GM12878 (cell line): ENCODE data around the gene SPIRE2. TPM values are rescaled to one million over a fixed set of nuclear protein-coding genes. Genes with fewer than 3 reads are reported as not detected.
"Not testable (repeated sequence)": the region's sequence is repeated elsewhere in the genome, so short reads cannot be mapped to it uniquely, and the experiment has no call there.

ENCODE experiments used
- ATAC-seq: fragments of 200-7000 bp; cut with Tn5 transposase; 3 replicates; pipeline ENCODE4 v1.9.1; 2020; ENCODE audit warnings: mild to moderate bottlenecking, moderate library complexity
- BruUV-seq: library from RNA; stranded (reverse); fragments of 400-500 nt; replicated peaks from 2 replicates; lab custom pipeline; 2021; lab: Mats Ljungman, UMichigan
- CTCF ChIA-PET: fragments of 300-600 bp; sonication (Branson Sonifier 250); formaldehyde crosslinking; extraction: SDS; loops from one replicate; lab custom pipeline; 2021; ENCODE audit warnings: inconsistent platforms; lab: Yijun Ruan, JAX
- POLR2A ChIA-PET: fragments of 350-600 bp; formaldehyde crosslinking; extraction: SDS; loops from one replicate; lab custom pipeline; 2021; ENCODE audit warnings: inconsistent platforms; lab: Charles Lee
- RAD21 ChIA-PET: fragments of 300-600 bp; sonication (Branson Sonifier 250); formaldehyde crosslinking; loops from one replicate; lab custom pipeline; 2023; ENCODE audit warnings: antibody characterized with exemption; ENCODE audit not compliant: unreplicated experiment; lab: Charles Lee
- SMC1A ChIA-PET: fragments of 300-600 bp; sonication (Branson Sonifier 250); formaldehyde crosslinking; loops from one replicate; lab custom pipeline; 2023; ENCODE audit not compliant: unreplicated experiment, uncharacterized antibody; lab: Charles Lee
- DNase-seq: peaks from one replicate; pipeline ENCODE4 v3.0.0-alpha.2; 2011; ENCODE audit warnings: low read depth, low spot score
- FAIRE-seq: peaks from 3 replicates; lab custom pipeline; 2011; peaks lifted over from hg19 to GRCh38; lab: Jason Lieb, UNC
- H2AFZ ChIP-seq: 2 replicates; pipeline ENCODE4 v1.6.0; 2011; ENCODE audit warnings: low read depth, low read length, control low read depth; ENCODE audit not compliant: control insufficient read depth
- H3K27ac ChIP-seq: 2 replicates; pipeline ENCODE4 v1.5.1; 2011; ENCODE audit warnings: control low read depth; ENCODE audit not compliant: control insufficient read depth, insufficient read depth
- H3K27me3 ChIP-seq, 2 experiments: replicated peaks in 1 of 2; 2 replicates each; pipeline versions ENCODE4 v1.6.0 to v1.6.1; 2011; ENCODE audit warnings: low read length in 1 of 2; ENCODE audit not compliant: control insufficient read depth in 2 of 2, insufficient read depth in 2 of 2
- H3K36me3 ChIP-seq, 2 experiments: 2 replicates each; pipeline ENCODE4 v1.5.1; 2011; ENCODE audit warnings: low read length in 1 of 2; ENCODE audit not compliant: control insufficient read depth in 2 of 2, insufficient read depth in 2 of 2
- H3K4me1 ChIP-seq: 2 replicates; pipeline ENCODE4 v1.6.1; 2011; ENCODE audit warnings: mild to moderate bottlenecking, low read length, moderate library complexity, mixed read lengths; ENCODE audit not compliant: control insufficient read depth, insufficient read depth
- H3K4me2 ChIP-seq: 2 replicates; pipeline ENCODE4 v1.6.0; 2011; ENCODE audit warnings: control low read depth; ENCODE audit not compliant: control insufficient read depth, insufficient read depth
- H3K4me3 ChIP-seq: fragments of 200-600 bp; sonication (generic); 2 replicates; pipeline ENCODE4 v1.5.1; 2016
- H3K79me2 ChIP-seq: 2 replicates; pipeline ENCODE4 v1.6.0; 2011; ENCODE audit warnings: low read length; ENCODE audit not compliant: control insufficient read depth, insufficient read depth
- H3K9ac ChIP-seq: 2 replicates; pipeline ENCODE4 v1.8.0; 2011; ENCODE audit warnings: low read length, control low read depth, mixed read lengths; ENCODE audit not compliant: control insufficient read depth, insufficient read depth
- H3K9me3 ChIP-seq: replicated peaks from 3 replicates; pipeline ENCODE4 v1.5.1; 2011; ENCODE audit warnings: mild to moderate bottlenecking, low read length; ENCODE audit not compliant: control insufficient read depth, insufficient read depth
- H4K20me1 ChIP-seq: 2 replicates; pipeline ENCODE4 v1.6.0; 2011; ENCODE audit not compliant: control insufficient read depth, insufficient read depth
- RAD51 ChIP-seq: fragments of 450-650 bp; IDR thresholded peaks from 2 replicates; pipeline ENCODE4 v1.6.1; 2016; ENCODE audit warnings: moderate library complexity, mild to moderate bottlenecking, inconsistent platforms
- WGBS: methylation state at CpG from one replicate; pipeline ENCODE4 v1.1.6; 2016; ENCODE audit warnings: low lambda C conversion rate; ENCODE audit not compliant: insufficient replicate concordance, insufficient coverage; ENCODE audit errors: missing lambda C conversion rate; 5-methylcytosine and 5-hydroxymethylcytosine counted together
- in situ Hi-C: fragments of 300-500 bp; cut with MboI; formaldehyde crosslinking; loops from 9 replicates; pipeline ENCODE4 v1.14.3; 2018; ENCODE audit warnings: mixed read lengths
- intact Hi-C: fragments of 100-400 bp; cut with micrococcal nuclease; formaldehyde crosslinking; loops from one replicate; pipeline ENCODE4 v1.14.2; 2022; ENCODE audit not compliant: unreplicated experiment
- polyA plus RNA-seq, 11 experiments: library from polyadenylated mRNA; depleted of rRNA in 4 of 11; unstranded in 6 of 11; stranded (reverse) in 5 of 11; fragments of >200 nt; fragmentation: Nextera tagmentation in 4 of 11; fragmentation: Illumina TruSeq in 1 of 11; extraction: Ambion mirVana in 4 of 11; extraction: Trizol in 1 of 11; gene quantifications; 1 replicate in 1 of 11; 2 replicates in 10 of 11; pipeline versions ENCODE4 v1.2.1 to v1.2.3, GENCODE V29; 2011 to 2016; ENCODE audit warnings: inconsistent platforms in 2 of 11, missing spikeins in 2 of 11, low read depth in 1 of 11
- total RNA-seq, 4 experiments: library from RNA; depleted of rRNA in 3 of 4; stranded (reverse); fragments of >200 nt in 3 of 4; fragmentation: Illumina TruSeq in 1 of 4; extraction: Trizol in 1 of 4; gene quantifications; 2 replicates each; pipeline versions ENCODE4 v1.2.1 to v1.2.3, GENCODE V29; 2013 to 2021

The SPIRE2 gene
- total and polyA plus RNA-seq, 10 of the 15 experiments (the other 5 are each of a cell fraction or from before 2014, with no cell fraction given): 0.03 to 0.64 (median 0.27) TPM; not detected in 1

GRCh38 chr16:89818851-89819403 is 9.3 kb upstream of the SPIRE2 start:
- H2AFZ ChIP-seq, RAD21 ChIA-PET, BruUV-seq, POLR2A ChIA-PET, H3K27ac ChIP-seq, H3K4me2 ChIP-seq, FAIRE-seq, H3K36me3 ChIP-seq, ATAC-seq, intact Hi-C loops, H3K27me3 ChIP-seq, H4K20me1 ChIP-seq, H3K9me3 ChIP-seq, DNase-seq, SMC1A ChIA-PET, in situ Hi-C loops, H3K4me3 ChIP-seq, H3K9ac ChIP-seq, H3K4me1 ChIP-seq: not testable (repeated sequence)
- CTCF ChIA-PET: interaction anchor here (2.9 kb wide), 1 partner anchor 42 kb away, joined by 9 read pairs; no protein-coding TSS in a partner anchor
- 55% methylated on average over 14 of the region's 14 CpGs for WGBS
- peak; percentile 53; the same call in 1 of the 2 replicates for TF ChIP-seq RAD51
- peaks cover 24% of the 10 kb centered on the region for H3K79me2 ChIP-seq

DNA sequence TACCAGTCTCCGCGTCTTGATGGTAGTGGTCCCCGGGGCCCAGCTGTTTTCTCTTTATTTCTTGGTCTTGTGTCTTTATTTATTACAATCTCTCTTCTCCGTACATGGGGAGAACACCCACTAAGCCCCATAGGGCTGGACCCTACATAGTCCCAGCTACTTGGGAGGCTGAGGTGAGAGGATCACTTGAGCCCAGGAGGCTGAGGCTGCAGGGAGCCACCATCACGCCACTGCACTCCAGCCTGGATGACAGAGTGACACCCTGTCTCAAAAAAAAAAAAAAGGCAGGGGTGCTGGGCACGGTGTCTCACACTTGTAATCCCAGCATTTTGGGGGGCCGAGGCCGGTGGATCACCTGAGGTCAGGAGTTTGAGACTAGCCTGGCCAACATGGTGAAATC is 8.8 kb upstream of the SPIRE2 start:
- FAIRE-seq, ATAC-seq, SMC1A ChIA-PET, H3K27ac ChIP-seq, H4K20me1 ChIP-seq, DNase-seq, in situ Hi-C loops, H3K9ac ChIP-seq, H2AFZ ChIP-seq, BruUV-seq, H3K36me3 ChIP-seq, RAD21 ChIA-PET, H3K9me3 ChIP-seq, intact Hi-C loops, H3K4me2 ChIP-seq, POLR2A ChIA-PET, H3K4me3 ChIP-seq, H3K27me3 ChIP-seq, H3K4me1 ChIP-seq: not testable (repeated sequence)
- CTCF ChIA-PET: interaction anchor here (1.4 kb wide), 1 partner anchor 9 kb away, joined by 3 read pairs; no protein-coding TSS in a partner anchor
- WGBS: 93% methylated on average over 8 of the region's 8 CpGs
- H3K79me2 ChIP-seq: peaks cover 18% of the 10 kb centered on the region
